NCI-H345 (cell line): Measurements from ENCODE around the gene KIF12.
"Not testable (repeated sequence)": the region's sequence is repeated elsewhere in the genome, so short reads cannot be mapped to it uniquely, and the experiment has no call there.

Source experiments
- DNase-seq: peaks from one replicate; lab custom pipeline; 2025; lab: John Stamatoyannopoulos, UW

The KIF12 gene

GRCh38 chr9:114046237-114046755 is 52.8 kb downstream of the KIF12 start:
- no peak for DNase-seq

DNA sequence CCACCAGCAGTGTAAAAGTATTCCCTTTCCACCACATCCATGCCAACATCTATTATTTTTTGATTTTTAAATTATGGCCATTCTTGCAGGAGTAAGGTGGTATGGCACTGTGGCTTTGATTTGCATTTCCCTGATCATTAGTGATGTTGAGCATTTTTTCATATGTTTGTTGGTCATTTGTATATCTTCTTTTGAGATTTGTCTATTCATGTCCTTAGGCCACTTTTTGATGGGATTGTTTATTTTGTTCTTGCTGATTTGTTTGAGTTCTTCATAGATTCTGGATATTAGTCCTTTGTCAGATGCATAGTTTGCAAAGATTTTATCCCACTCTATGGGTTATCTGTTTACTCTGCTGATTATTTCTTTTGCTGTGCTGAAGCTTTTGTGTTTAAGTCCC is 55.4 kb downstream of the KIF12 start:
- not testable (repeated sequence) for DNase-seq
